Retinal pigment epithelial cell (primary cell): ENCODE data around the gene IL1R2.

Experiments
- DNase-seq: peaks from one replicate; pipeline ENCODE4 v3.0.0-alpha.2; 2010; ENCODE audit warnings: low read depth
- H3K4me3 ChIP-seq: 2 replicates; pipeline ENCODE4 v1.5.1; 2011; ENCODE audit warnings: mild to moderate bottlenecking, low read length, control low read depth, moderate library complexity
- TF ChIP-seq, protein P1 (sequence below): conservative IDR thresholded peaks from 2 replicates; pipeline ENCODE4 v1.5.1; 2011; ENCODE audit warnings: low read depth, low read length, control low read depth, inconsistent platforms

The IL1R2 gene

DNA sequence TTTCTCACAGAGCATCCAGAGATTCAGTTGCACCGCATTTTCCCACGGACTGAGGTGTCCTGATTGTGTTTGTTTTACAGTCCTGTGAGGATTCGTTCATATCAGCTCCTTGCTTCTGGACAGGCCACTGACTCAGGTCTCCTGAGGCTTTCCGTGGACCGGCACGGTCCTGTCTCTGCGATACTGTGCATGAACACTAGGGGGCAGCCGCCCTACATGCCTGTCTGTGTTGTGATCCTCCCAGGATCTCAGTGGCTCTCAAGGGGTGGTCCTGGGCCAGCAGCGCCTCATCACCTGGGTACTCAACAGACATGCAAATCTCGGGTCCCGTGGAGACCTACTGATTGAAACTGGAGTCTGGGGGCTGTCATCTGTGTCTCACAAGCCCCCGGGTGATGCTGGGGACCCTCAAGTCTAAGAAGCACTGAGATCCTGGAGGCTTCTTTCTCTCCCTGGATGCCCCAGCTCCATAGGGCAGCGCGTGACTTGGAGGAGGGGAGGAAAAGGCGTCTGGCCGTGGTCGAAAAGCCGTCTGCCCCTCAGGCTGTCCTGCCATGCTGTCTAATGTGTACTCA lies 28.9 kb downstream of the IL1R2 start:
- H3K4me3 ChIP-seq = no peak overlapping the region
- TF ChIP-seq, protein P1, sequence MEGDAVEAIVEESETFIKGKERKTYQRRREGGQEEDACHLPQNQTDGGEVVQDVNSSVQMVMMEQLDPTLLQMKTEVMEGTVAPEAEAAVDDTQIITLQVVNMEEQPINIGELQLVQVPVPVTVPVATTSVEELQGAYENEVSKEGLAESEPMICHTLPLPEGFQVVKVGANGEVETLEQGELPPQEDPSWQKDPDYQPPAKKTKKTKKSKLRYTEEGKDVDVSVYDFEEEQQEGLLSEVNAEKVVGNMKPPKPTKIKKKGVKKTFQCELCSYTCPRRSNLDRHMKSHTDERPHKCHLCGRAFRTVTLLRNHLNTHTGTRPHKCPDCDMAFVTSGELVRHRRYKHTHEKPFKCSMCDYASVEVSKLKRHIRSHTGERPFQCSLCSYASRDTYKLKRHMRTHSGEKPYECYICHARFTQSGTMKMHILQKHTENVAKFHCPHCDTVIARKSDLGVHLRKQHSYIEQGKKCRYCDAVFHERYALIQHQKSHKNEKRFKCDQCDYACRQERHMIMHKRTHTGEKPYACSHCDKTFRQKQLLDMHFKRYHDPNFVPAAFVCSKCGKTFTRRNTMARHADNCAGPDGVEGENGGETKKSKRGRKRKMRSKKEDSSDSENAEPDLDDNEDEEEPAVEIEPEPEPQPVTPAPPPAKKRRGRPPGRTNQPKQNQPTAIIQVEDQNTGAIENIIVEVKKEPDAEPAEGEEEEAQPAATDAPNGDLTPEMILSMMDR = peak; percentile 98
- no peak for DNase-seq

DNA sequence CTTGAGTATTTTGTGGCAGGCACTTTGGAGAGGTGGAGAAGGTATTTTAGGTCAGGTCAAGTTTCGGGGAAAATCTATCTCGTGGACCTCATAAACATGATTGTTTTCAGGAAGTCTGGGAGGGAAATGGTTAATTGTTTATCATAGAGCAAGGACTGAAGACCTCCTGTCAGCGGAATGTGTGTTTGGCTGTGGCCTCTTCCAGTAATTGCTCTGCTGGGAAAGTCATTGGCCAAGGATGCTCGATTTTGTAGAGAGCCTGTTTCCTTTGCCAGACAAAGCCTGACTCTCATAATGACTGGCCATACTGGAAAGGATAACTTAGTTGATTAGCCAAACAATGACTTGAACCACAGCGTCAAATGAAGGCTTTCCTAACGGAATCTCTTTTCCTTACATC lies 30.0 kb downstream of the IL1R2 start:
- TF ChIP-seq, protein P1 = no peak
- no peak overlapping the region for H3K4me3 ChIP-seq
- no peak for DNase-seq

DNA sequence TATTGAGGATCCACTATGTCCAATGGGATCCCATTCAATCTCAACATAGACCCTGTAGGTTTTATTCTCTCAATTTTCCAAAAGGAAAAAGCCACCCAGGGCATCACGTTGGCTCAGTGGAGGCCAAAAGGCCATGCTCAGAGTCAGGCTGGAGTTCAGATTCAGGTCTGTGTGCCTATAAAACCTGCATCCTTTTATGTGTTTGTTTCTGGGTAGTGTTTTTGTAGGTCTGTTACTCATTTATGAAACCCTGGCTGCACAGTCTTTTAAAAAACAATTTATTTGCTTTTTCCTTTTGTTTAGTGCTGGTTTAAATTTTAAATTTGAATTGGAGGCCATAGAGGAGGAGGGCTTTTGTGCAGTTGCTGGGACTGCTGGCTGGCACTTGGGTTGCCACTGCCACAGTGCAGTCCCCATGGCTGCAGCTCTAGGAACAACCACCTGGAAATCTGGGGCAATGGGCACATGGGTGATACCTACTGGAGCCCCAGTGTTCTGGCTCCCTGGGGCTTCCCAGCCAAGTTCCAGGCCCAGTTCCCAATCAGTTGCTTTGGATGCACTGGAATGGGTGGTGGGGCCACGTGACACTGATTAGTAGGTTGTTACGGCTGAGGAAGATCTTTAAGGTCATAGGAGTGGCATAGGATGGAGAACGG lies 31.3 kb downstream of the IL1R2 start:
- no peak overlapping the region for H3K4me3 ChIP-seq
- TF ChIP-seq, protein P1 = no peak
- no peak for DNase-seq

DNA sequence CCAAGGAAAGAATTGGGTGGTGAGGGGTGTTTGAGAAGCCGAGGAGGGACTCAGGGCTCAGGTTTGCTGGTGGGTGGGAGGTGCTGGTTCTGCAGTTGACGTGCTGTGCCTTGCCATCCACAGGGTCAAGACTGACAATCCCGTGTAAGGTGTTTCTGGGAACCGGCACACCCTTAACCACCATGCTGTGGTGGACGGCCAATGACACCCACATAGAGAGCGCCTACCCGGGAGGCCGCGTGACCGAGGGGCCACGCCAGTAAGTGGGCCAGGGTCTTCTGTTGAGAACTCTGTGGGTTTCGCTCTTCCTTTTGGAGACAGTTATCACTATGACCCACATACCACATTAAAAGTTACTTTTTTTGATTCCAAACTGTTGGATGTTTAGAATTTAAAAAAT lies 32.6 kb downstream of the IL1R2 start:
- H3K4me3 ChIP-seq = no peak overlapping the region

DNA sequence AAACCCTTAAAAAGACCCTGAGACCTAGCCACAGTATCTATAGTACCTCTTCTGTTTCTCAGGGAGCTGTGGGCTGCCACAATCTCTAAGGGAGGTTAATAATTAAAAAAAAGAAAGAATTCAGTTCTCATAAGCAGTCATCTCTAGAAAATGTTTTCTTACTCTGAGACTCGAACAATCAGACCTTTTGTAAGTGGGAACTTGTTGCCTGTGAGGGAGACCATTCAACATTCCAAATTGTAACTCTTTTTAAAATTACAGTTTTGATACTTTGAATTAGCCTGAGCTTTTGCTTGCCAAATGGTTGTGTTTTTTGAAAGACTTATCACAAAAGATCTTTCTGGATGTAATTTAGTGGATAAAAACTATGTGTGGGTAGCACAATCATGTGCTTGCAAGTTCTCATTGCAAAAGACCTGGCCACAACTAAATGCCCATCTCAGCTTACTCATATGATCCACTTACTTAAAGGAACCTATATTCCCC lies 33.3 kb downstream of the IL1R2 start:
- TF ChIP-seq, protein P1 = no peak
- DNase-seq = no peak
- no peak overlapping the region for H3K4me3 ChIP-seq

More for the DNA sequence above, 32.6 kb downstream of the IL1R2 start:
- TF ChIP-seq, protein P1 = no peak
- DNase-seq = no peak

DNA sequence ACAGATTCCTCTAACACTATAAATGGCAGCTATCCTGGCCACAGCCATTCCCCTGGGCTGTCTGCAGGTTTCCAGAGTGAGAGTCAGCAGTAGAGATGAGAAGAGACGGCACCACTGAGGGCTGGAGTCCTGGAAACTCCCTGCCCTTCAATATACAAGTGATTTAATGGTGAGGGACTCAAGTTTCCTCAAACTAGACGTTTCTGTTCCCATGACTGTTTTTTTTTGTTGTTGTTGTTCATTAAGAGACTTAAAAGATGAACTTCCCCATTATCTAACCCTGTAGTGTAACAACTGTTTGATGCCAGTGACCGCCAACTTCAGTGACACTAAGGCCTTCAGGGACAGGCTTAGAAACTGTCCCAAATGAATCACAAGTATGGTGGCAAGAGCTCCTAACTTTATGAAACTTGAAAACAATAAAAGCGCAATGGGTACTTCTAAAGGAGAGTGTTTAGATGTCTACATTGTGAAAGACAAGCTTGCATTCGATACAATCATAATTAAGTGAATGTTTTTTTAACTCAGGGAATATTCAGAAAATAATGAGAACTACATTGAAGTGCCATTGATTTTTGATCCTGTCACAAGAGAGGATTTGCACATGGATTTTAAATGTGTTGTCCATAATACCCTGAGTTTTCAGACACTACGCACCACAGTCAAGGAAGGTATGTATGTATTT lies 34.0 kb downstream of the IL1R2 start:
- DNase-seq = no peak
- TF ChIP-seq, protein P1 = no peak
- H3K4me3 ChIP-seq = no peak overlapping the region
